Activated gamma-delta T cell treated with anti-CD3 and anti-CD28 coated beads, Interleukin-2, amount 50 U/mL, for 16 hours (primary cell): ENCODE results near the gene ZNF138.
"Not testable (repeated sequence)": the region's sequence is repeated elsewhere in the genome, so short reads cannot be mapped to it uniquely, and the experiment has no call there.

Experiments used
- DNase-seq: peaks from one replicate; pipeline ENCODE4 v3.0.0-alpha.2; 2020; ENCODE audit warnings: low read depth

The ZNF138 gene

GRCh38 chr7:64838691-64839090 is 44.5 kb downstream of the ZNF138 start:
- no peak for DNase-seq

DNA sequence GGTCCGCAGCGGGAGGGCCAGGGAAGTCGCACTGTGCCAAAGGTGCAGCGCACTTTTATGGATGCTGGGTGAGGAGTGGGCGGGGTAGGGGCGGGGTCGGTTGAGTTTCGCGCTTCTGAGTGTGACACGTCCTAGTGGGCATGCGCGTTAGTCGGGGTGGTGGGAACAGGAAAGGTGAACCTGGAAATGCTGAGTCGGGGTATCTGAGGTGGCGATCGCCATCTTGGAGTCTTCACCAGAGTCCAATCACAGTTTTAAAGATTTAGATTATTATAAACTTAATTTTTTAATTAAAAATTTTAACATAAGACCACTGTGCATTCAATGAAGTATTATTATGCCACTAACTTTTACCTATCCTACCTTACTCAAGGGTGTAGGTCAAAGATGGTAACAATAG is 45.7 kb downstream of the ZNF138 start:
- no peak for DNase-seq

- no peak for DNase-seq
Observed at GRCh38 chr7:64849250-64849923, 55.2 kb downstream of the ZNF138 start.

DNA sequence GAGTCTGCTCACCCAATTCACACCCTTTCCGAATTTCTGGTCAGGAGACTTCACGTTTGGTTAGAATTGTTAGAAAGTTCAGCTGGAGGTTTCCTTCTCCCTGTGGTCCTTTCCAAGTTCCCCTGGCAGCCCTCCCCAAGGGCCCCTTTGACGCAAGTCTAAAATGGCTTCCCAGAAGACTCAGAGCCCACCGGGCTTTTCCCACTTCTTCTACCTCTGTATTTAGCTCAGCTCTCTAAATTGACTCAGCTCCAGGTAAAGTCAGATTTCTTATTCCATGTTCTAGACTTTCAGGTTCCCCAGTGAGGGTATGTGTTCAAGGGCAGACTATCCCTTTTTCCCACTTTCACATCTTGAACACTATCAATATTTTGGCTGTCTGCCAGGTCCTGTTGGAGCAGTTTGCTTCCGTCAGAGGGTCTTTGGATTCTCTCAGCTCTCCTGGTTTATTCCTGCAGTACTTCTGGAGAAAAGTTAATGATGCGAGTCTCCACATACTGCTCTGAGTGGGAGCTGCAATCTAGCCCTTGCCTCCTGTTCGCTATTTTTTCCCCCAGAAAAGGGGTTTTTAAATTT is 55.8 kb downstream of the ZNF138 start:
- DNase-seq: no peak

- no peak for DNase-seq
Observed at GRCh38 chr7:64853679-64854078, 59.5 kb downstream of the ZNF138 start.

- DNase-seq: no peak
Observed at GRCh38 chr7:64854969-64855368, 60.7 kb downstream of the ZNF138 start.

- no peak for DNase-seq
Observed at GRCh38 chr7:64863021-64863420, 68.8 kb downstream of the ZNF138 start.

GRCh38 chr7:64863530-64863929 is 69.3 kb downstream of the ZNF138 start:
- not testable (repeated sequence) for DNase-seq

- DNase-seq: no peak
Observed at GRCh38 chr7:64863969-64864368, 69.7 kb downstream of the ZNF138 start.

GRCh38 chr7:64867863-64868440 is 73.7 kb downstream of the ZNF138 start:
- DNase-seq: no peak

DNA sequence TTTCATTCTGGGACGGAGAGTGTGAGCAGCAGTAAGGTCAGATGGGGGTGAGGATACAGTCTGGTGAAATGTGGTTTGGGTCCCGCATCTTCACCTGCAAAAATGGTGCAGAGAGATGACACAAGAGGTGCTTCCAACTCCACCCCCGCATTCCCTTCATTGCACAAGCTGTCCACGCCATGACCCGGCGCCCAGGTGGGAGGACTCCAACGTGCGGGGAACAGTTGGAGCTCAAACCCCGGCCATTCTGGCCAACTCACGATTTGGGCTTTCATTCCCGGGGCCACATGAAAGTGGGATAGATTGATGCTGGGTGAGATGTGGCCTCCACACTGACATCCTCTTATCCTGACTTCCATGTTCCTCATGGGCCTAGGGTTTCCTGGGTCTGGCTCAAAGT is 74.3 kb downstream of the ZNF138 start:
- no peak for DNase-seq

GRCh38 chr7:64869121-64869725 is 75.0 kb downstream of the ZNF138 start:
- no peak for DNase-seq

DNA sequence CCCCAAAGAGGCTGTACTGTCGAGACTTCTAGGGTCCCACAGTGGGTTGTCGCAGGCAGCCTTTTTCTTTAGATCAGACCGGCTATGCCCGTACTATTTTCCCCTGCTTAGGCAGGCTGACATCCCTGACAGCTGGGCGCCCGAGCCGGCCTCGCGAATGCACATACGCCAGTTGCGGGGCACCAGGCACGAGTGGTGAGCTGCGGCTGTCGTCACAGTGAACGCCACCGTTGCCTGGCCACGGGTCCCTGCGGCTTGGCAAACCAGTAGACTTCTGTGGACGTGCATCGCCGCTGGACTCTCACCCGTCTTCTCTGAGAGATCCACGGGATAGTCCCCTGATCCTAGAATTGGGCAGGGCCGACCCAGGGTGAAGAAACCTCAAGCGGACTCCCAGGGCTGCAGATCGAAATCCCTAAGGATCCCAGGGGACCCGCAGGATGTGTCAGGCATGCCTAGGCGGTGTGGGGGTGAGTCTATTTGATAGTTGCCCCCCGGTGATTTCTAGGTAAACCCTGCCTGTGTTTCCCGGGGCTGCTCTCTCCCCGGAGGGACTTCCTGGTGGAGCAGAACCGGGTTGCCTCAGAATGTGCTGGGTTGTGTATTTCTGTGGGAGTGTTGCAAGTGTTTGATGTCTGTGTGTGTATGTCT is 75.8 kb downstream of the ZNF138 start:
- DNase-seq: no peak

- DNase-seq: no peak
Observed at GRCh38 chr7:64870656-64871055, 76.4 kb downstream of the ZNF138 start.

- DNase-seq: no peak
Observed at GRCh38 chr7:64871761-64872160, 77.5 kb downstream of the ZNF138 start.

DNA sequence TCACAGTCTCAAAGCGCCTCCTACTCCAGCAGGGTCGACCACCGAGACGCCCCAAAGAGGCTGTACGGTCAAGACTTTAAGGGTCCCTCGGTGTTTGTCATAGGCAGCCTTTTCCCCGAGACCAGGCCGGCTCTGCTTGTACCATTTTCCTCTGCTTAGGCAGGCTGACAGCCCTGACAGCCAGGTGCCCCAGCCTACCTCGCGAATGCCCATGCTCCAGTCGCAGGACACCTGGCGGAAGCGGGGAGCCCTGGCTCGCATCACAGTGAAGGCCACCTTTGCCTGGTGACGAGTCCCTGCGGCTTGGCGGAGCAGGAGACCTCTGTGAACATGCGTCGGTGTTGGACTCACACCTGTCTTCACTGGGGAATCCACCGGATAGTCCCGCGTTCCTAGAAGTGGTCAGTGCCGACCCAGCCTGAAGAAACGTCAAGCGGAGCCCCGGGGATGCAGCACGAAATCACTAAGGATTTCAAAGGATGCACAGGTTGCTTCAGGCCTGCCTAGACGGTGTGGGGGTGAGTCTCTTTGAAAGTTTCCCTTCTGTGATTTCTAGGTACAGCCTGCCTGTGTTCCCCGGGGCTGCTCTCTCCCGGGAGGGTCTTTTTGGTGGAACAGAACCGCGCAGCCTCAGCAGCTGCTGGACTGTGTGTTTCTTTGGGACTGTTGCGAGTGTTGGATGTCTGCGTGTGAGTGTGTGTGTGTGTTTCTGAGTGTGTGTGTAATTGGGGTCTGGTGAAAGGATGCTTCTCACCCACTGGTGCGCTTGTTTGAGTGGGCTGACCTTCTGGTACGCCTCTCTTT is 78.3 kb downstream of the ZNF138 start:
- DNase-seq: no peak

DNA sequence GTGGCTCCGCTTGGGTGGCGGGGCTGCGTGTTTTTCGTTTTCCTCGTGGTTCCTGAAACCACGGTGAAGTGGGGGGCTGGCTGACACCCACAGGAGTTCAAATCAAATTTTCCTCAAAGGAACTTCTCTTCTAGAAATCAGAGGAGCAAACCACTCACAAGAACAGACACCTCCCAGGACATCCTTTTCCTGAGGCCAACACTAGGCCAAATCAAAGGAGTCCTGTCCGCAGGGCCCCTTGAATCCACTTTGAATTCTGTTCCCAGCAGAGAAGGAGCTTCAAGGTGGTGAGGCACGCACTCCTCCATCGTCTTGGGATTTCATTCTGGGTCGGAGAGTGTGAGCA is 78.9 kb downstream of the ZNF138 start:
- DNase-seq: no peak

DNA sequence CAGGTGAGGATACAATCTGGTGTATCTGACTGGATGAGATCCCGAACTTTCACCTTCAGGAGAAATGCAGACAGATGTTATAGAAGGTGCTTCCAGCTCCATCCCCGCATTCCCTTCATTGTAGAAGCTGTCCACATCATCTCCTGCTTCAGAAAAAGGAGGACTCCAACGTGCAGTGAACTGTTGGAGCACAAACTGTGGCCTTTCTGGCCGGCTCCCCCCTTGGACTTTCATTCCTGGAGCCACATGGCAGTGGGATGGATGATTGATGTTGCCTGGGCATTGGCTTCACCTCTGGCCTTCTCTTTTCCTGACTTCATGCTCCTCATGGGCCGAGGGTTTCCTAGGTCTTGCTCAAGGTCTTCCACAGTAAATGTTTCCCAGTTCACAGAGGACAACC is 79.3 kb downstream of the ZNF138 start:
- no peak for DNase-seq

DNA sequence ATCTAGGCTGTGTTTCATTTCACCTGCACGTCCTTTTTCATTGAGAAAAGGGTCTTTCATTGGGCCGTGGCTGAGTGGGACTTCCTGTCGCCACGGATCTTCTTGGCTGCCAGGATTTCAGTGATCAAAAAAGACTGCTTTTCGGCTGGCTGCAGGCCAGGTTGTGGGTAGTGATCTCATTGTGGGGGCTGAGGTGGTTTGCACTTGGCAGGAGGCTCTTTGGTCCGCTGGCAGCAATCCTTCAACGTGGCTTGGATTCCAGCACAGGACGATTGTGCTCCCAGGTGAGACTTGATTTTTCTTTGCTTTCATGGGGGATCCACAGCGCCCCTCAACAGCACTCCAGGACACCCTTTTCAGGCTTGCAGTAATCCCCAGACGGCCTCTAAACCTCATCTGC is 79.9 kb downstream of the ZNF138 start:
- DNase-seq: no peak

- DNase-seq: no peak
Observed at GRCh38 chr7:64874562-64875250, 80.5 kb downstream of the ZNF138 start.

DNA sequence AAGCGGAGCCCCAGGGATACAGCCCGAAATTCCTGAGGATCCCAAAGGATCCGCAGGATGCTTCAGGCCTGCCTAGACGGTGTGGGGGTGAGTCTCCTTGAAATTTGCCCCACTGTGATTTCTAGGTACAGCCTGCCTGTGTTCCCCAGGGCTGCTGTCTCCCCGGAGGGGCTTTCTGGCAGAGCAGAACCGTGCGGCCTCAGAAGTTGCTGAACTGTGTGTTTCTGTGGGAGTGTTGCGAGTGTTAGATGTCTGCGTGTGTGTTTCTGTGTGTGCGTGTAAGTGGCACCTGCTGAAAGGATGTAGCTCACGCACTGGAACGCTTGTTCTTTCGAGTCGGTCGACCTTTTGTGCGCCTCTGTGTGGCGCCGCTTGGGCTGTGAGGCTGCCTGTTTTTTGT is 81.0 kb downstream of the ZNF138 start:
- DNase-seq: no peak
